WTC11 (cell line): ENCODE results near the gene SMIM38. TPM values are rescaled to one million over a fixed set of nuclear protein-coding genes. Genes with fewer than 3 reads are reported as not detected.

Experiments
- ATAC-seq: fragments of 200-7000 bp; cut with Tn5 transposase; 2 replicates; pipeline ENCODE4 v1.10.0; 2021; ENCODE audit warnings: mild to moderate bottlenecking, moderate library complexity
- CTCF ChIA-PET: fragments of 300-600 bp; sonication (Branson Sonifier 250); formaldehyde crosslinking; loops from one replicate; lab custom pipeline; 2021; ENCODE audit warnings: antibody characterized with exemption; lab: Charles Lee
- POLR2A ChIA-PET: fragments of 350-600 bp; sonication (Branson Sonifier 250); formaldehyde crosslinking; loops from one replicate; lab custom pipeline; 2021; ENCODE audit warnings: antibody characterized with exemption; lab: Charles Lee
- DNase-seq: peaks from one replicate; pipeline ENCODE4 v3.0.0; 2021; ENCODE audit warnings: low spot score
- H3K27ac Mint-ChIP-seq: 2 replicates; pipeline ENCODE4 v1.8.0; 2021; ENCODE audit warnings: mixed read lengths
- H3K27me3 Mint-ChIP-seq: 2 replicates; pipeline ENCODE4 v1.8.0; 2021; ENCODE audit warnings: low read depth, mild to moderate bottlenecking, moderate library complexity, mixed read lengths
- H3K36me3 Mint-ChIP-seq: 2 replicates; pipeline ENCODE4 v1.8.0; 2021; ENCODE audit warnings: mixed read lengths
- H3K4me1 Mint-ChIP-seq: 2 replicates; pipeline ENCODE4 v1.8.0; 2022; ENCODE audit warnings: mixed read lengths
- H3K4me3 Mint-ChIP-seq: 2 replicates; pipeline ENCODE4 v1.8.0; 2021; ENCODE audit warnings: mild to moderate bottlenecking, moderate library complexity, mixed read lengths
- H3K9me3 Mint-ChIP-seq: 2 replicates; pipeline ENCODE4 v1.8.0; 2021; ENCODE audit warnings: mixed read lengths
- ATF6 ChIP-seq: sonication (generic); formaldehyde crosslinking; IDR thresholded peaks from 2 replicates; pipeline ENCODE4 v1.8.1; 2023; ENCODE audit warnings: mild to moderate bottlenecking, missing genetic modification reagents
- ERG ChIP-seq: fragments of 250-450 bp; sonication (Bioruptor Pico); IDR thresholded peaks from 2 replicates; pipeline ENCODE4 v1.8.0; 2021; ENCODE audit warnings: mild to moderate bottlenecking
- FOXJ3 ChIP-seq: sonication (generic); formaldehyde crosslinking; IDR thresholded peaks from 2 replicates; pipeline ENCODE4 v1.9.0; 2021; ENCODE audit warnings: missing genetic modification reagents, mild to moderate bottlenecking, borderline replicate concordance
- JAZF1 ChIP-seq: fragments of 250-450 bp; sonication (Bioruptor Pico); IDR thresholded peaks from 2 replicates; pipeline ENCODE4 v1.9.0; 2021; ENCODE audit warnings: moderate library complexity, mild to moderate bottlenecking, inconsistent platforms
- PRDM15 ChIP-seq: sonication (generic); formaldehyde crosslinking; IDR thresholded peaks from 2 replicates; pipeline ENCODE4 v1.8.0; 2022; ENCODE audit warnings: missing genetic modification reagents
- ZBTB43 ChIP-seq: sonication (generic); formaldehyde crosslinking; IDR thresholded peaks from 2 replicates; pipeline ENCODE4 v1.8.1; 2023; ENCODE audit warnings: mild to moderate bottlenecking, missing genetic modification reagents
- ZNF263 ChIP-seq: sonication (generic); formaldehyde crosslinking; IDR thresholded peaks from 2 replicates; pipeline ENCODE4 v1.8.1; 2022; ENCODE audit warnings: low read depth, mild to moderate bottlenecking, moderate library complexity, missing genetic modification reagents
- ZNF317 ChIP-seq: sonication (generic); formaldehyde crosslinking; IDR thresholded peaks from 2 replicates; pipeline ENCODE4 v1.8.1; 2023; ENCODE audit warnings: low read depth, mild to moderate bottlenecking, moderate library complexity, missing genetic modification reagents, borderline replicate concordance
- ZNF416 ChIP-seq: fragments of 250-450 bp; sonication (Bioruptor Pico); IDR thresholded peaks from 2 replicates; pipeline ENCODE4 v1.9.0; 2021; ENCODE audit warnings: mild to moderate bottlenecking, inconsistent platforms
- ZNF671 ChIP-seq: fragments of 250-450 bp; sonication (Bioruptor Pico); IDR thresholded peaks from 2 replicates; pipeline ENCODE4 v1.8.0; 2021; ENCODE audit warnings: mild to moderate bottlenecking
- total RNA-seq: library from RNA; stranded (reverse); gene quantifications from 3 replicates; pipeline ENCODE4 v1.2.3, GENCODE V29; 2021
- TF ChIP-seq, protein P1 (sequence below): fragments of 250-450 bp; sonication (Bioruptor Pico); IDR thresholded peaks from 2 replicates; pipeline ENCODE4 v1.9.0; 2021; ENCODE audit warnings: mild to moderate bottlenecking
- TF ChIP-seq, protein P2 (sequence below): sonication (generic); formaldehyde crosslinking; IDR thresholded peaks from 2 replicates; pipeline ENCODE4 v1.8.0; 2022; ENCODE audit warnings: mild to moderate bottlenecking, missing genetic modification reagents
- TF ChIP-seq, protein P3 (sequence below): sonication (generic); formaldehyde crosslinking; IDR thresholded peaks from 2 replicates; pipeline ENCODE4 v1.8.0; 2023; ENCODE audit warnings: mild to moderate bottlenecking, missing genetic modification reagents
- TF ChIP-seq, protein P4 (sequence below): sonication (generic); formaldehyde crosslinking; IDR thresholded peaks from 2 replicates; pipeline ENCODE4 v1.8.1; 2022; ENCODE audit warnings: missing genetic modification reagents, borderline replicate concordance

The SMIM38 gene
- total RNA-seq, 1 experiment from 2014 or later: 0.39 TPM

- TF ChIP-seq ATF6 (CRISPR knock-in tag) (no peak), PRDM15 (CRISPR knock-in tag) (no peak), ZNF317 (CRISPR knock-in tag) (no peak), ZNF416 (CRISPR knock-in tag) (no peak)
These were observed 2.1 kb downstream of the SMIM38 start (continued) for GRCh38 chr11:69157822-69158231.

GRCh38 chr11:69158301-69159149 is 2.8 kb downstream of the SMIM38 start:
- Mint-ChIP-seq H3K27me3 (no peaks in the 10 kb centered on the region), H3K4me1 (peaks cover under 1% of the 10 kb centered on the region; the same call in 1 of the 2 replicates), H3K4me3 (no peak overlapping the region), H3K27ac (no peak overlapping the region), H3K9me3 (peaks cover 9% of the 10 kb centered on the region; the same call in 1 of the 2 replicates), H3K36me3 (no peaks in the 10 kb centered on the region)
- no peak for DNase-seq
- POLR2A ChIA-PET: interaction anchor here (0.5 kb wide), 1 partner anchor 520 kb away, joined by 3 read pairs; no protein-coding TSS in a partner anchor
- ATAC-seq: no peak
- CTCF ChIA-PET: interaction anchor here (0.8 to 1.0 kb wide), 2 partner anchors 27 to 525 kb away, joined by 3 to 6 read pairs; no protein-coding TSS in a partner anchor
- TF ChIP-seq FOXJ3: no peak

- Mint-ChIP-seq H3K27ac (no peak overlapping the region), H3K9me3 (peaks cover 16% of the 10 kb centered on the region), H3K4me3 (no peak overlapping the region), H3K36me3 (no peaks in the 10 kb centered on the region; the same call in 1 of the 2 replicates), H3K4me1 (no peaks in the 10 kb centered on the region), H3K27me3 (no peaks in the 10 kb centered on the region)
- ChIA-PET POLR2A (no interaction called here), CTCF (interaction anchor here (0.8 kb wide), 1 partner anchor 524 kb away, joined by 3 read pairs; no protein-coding TSS in a partner anchor)
- ATAC-seq (no peak), DNase-seq (no peak)
- TF ChIP-seq ZNF263 (no peak), JAZF1 (CRISPR knock-in tag) (no peak), ZBTB43 (CRISPR knock-in tag) (no peak), ERG (no peak), ZNF671 (CRISPR knock-in tag) (no peak)
- TF ChIP-seq, protein P1, sequence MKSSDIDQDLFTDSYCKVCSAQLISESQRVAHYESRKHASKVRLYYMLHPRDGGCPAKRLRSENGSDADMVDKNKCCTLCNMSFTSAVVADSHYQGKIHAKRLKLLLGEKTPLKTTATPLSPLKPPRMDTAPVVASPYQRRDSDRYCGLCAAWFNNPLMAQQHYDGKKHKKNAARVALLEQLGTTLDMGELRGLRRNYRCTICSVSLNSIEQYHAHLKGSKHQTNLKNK (CRISPR knock-in tag): no peak
- TF ChIP-seq, protein P2, sequence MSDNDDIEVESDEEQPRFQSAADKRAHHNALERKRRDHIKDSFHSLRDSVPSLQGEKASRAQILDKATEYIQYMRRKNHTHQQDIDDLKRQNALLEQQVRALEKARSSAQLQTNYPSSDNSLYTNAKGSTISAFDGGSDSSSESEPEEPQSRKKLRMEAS (CRISPR knock-in tag): no peak
- TF ChIP-seq, protein P3, sequence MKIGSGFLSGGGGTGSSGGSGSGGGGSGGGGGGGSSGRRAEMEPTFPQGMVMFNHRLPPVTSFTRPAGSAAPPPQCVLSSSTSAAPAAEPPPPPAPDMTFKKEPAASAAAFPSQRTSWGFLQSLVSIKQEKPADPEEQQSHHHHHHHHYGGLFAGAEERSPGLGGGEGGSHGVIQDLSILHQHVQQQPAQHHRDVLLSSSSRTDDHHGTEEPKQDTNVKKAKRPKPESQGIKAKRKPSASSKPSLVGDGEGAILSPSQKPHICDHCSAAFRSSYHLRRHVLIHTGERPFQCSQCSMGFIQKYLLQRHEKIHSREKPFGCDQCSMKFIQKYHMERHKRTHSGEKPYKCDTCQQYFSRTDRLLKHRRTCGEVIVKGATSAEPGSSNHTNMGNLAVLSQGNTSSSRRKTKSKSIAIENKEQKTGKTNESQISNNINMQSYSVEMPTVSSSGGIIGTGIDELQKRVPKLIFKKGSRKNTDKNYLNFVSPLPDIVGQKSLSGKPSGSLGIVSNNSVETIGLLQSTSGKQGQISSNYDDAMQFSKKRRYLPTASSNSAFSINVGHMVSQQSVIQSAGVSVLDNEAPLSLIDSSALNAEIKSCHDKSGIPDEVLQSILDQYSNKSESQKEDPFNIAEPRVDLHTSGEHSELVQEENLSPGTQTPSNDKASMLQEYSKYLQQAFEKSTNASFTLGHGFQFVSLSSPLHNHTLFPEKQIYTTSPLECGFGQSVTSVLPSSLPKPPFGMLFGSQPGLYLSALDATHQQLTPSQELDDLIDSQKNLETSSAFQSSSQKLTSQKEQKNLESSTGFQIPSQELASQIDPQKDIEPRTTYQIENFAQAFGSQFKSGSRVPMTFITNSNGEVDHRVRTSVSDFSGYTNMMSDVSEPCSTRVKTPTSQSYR: no peak
- TF ChIP-seq, protein P4, sequence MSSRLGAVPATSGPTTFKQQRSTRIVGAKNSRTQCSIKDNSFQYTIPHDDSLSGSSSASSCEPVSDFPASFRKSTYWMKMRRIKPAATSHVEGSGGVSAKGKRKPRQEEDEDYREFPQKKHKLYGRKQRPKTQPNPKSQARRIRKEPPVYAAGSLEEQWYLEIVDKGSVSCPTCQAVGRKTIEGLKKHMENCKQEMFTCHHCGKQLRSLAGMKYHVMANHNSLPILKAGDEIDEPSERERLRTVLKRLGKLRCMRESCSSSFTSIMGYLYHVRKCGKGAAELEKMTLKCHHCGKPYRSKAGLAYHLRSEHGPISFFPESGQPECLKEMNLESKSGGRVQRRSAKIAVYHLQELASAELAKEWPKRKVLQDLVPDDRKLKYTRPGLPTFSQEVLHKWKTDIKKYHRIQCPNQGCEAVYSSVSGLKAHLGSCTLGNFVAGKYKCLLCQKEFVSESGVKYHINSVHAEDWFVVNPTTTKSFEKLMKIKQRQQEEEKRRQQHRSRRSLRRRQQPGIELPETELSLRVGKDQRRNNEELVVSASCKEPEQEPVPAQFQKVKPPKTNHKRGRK: no peak
These were observed 3.6 kb downstream of the SMIM38 start for GRCh38 chr11:69159150-69159852.
